Endometrium (tissue), 2 donors: ENCODE measurements around the gene NCOA1.

Experiments used
- FAIRE-seq: peaks from 2 replicates; lab custom pipeline; 2012; peaks lifted over from hg19 to GRCh38; lab: Jason Lieb, UNC
- donor health status: control.
- donor health status: control.

The NCOA1 gene

DNA sequence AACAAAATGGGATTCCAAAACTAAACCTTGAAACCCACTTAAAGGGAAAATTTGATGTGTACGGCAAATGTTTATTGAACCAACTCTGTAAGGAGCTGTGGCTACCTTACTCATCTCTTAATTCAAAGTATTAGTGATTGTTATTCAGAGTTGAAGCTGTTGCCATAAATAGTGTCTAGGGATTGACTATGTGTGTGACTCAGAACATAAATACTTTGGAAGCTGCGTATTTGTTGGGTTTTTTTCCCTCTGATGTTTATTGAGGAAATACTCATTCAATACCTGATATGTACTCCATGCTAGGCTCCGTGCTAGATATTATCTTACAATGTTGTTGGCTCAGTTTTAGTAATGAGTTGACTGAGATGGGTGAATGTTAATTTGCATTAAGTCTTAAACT is 211.7 kb downstream of the NCOA1 start:
- no peak for FAIRE-seq

DNA sequence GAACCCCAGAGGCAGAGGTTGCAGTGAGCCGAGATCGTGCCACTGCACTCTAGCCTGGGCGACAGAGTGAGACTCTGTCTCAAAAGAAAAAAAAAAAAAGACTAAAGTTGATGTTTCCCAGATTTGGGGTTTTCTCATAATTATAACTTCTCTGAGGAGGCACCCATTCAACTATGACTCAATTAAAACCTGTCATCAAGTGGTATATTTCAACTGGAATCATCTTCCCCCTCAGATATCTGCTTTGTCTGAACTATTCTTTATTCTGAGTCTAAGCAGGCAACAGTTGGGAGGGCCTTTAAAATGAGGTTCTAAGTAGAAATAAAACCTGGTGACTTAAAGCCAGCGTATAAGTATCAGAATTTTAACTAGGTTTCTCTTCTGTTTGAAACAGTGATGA is 213.6 kb downstream of the NCOA1 start:
- FAIRE-seq: no peak

DNA sequence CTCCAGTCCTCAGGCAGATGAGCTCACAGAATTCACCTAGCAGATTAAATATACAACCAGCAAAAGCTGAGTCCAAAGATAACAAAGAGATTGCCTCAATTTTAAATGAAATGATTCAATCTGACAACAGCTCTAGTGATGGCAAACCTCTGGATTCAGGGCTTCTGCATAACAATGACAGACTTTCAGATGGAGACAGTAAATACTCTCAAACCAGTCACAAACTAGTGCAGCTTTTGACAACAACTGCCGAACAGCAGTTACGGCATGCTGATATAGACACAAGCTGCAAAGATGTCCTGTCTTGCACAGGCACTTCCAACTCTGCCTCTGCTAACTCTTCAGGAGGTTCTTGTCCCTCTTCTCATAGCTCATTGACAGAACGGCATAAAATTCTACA is 216.1 kb downstream of the NCOA1 start:
- FAIRE-seq: no peak

DNA sequence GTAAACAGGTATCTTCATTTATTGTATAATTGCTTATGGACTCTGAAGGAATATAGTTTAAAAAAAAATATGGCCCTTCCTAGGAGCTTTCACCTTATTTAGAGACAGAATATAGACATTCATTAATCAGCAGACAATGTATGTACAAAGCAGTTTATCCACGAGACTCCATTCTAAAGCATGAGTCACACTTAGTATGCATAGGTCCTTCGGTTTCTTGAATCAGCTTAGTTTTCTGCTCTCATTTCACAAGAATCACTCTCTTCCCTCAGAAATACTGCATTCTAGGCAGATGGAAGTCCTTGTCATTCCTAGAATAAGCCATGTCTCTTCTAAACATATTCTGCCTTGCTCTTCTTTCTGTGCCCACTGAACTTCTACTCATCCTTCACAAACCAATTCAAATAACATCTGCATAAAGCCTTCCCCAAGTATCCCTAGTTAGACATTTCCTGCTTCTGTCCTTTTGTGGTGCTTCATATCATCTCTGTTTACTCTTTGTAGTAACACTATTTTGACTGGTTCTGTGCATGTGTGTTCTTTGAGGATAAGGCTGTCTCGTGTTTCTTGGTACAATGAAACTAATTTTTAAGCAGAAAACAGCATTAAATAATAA is 217.6 kb downstream of the NCOA1 start:
- no peak for FAIRE-seq

DNA sequence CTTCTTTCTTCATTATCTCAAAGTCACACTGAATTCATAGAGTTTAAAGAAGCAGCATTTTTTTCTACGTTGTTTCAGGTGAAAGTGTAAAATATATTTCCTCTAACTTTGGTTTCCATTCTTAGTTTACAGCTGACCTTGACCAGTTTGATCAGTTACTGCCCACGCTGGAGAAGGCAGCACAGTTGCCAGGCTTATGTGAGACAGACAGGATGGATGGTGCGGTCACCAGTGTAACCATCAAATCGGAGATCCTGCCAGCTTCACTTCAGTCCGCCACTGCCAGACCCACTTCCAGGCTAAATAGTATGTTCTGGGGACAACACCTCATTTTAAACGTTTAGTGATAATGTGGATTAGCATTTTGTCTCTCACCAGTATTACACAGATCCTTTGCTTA is 219.8 kb downstream of the NCOA1 start:
- no peak for FAIRE-seq

DNA sequence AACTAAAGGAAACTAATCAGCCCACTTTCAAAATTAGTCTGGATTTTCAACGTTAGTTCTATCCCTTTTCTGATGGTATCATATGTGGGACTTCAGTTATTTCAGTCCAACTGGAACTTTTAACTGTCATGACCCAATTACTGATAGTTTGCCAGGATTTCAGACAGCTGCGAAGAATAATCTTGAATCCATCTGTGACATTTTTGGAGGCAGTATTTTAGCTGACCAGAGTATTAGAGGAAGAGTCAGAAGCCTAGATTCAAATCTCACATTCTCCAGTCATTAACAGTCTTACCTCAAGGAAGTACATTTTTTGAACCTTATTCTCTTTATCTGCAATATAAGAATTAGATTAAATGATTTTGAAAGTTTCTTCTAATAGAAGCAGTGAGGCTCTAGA is 220.8 kb downstream of the NCOA1 start:
- FAIRE-seq: no peak

DNA sequence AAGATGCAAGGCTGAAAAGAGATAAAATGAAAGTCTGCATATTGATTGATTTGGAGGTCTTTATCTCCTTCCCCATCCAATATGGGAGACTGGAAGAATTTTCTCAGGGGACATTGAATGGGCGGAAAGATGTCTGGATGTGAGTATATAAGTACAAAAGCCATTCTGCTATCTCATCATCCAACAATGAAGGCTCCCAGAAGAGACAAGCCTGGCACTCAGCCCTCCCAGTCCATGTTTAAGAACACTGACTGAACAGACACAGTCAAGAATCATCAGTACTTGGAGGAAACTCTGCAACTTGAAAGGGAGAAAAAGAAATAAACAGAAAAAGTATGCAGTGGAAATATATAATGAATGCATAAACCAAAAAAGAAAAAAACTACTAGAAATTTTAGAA is 221.2 kb downstream of the NCOA1 start:
- FAIRE-seq: no peak

DNA sequence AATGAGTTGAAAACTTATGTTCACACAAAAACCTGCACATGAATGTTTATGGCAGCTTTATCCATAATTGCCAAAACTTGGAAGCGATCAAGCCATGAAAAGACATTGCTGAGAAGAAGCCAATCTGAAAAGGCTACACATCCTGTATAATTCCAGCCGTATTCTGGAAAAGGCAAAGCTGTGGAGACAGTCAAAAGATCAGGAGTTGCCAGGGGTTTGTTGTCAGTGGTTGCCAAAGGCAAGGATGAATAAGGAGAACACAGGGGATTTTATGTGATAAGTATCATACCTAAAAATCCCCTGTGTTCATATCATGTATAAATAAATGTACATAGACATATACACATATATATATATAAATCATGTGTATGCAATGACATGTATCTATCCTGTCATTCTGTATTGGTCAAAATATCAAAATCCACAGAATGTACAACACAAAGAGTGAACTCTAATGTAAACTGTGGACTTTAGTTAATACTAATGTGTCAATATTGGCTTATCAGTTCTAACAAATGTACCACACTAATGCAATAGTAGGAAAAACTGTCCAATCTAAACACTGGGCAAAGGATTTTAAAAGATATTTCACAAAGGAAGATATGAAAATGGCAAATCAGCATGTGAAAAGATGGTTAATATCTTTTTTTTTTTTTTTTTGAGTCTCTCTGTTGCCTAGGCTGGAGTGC is 226.4 kb downstream of the NCOA1 start:
- no peak for FAIRE-seq

DNA sequence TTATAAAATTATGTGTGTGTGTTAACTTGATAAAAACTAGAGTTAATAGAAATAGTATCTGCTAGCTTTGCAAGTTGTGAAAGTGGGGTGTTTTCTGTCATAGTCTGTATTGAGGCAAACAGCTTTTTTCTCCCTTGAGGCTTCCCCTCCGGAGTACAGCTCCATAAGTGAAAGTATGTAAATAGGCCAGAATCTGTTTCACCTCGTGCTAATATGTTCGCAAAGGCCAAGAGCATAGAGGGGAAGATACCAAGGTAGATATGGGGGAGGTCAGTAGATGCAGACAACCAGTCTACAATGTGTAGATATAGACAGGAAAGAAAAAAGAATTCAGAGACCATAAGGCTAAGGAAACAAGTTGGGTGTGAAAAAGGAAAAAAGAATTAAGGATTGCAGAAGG is 229.3 kb downstream of the NCOA1 start:
- no peak for FAIRE-seq

DNA sequence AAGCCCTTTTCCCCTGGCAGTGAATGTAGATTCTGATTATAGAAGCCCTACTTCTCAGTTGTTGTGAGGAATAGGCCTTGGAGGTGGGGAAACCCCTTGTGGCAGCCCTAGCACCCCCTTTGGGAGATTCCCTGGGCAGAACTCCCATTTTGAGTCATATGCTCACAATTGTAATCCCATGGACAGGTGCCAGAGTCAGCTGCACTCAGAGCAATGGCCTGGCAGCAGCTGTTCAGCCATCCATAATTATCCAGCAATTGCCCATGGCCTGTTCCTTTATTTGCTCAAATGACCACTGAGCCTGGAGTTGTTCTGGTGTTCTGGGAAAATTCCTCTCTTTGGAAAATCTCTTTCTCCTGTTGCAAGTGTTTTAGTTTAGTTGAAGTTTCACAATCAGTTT is 230.4 kb downstream of the NCOA1 start:
- FAIRE-seq: no peak

DNA sequence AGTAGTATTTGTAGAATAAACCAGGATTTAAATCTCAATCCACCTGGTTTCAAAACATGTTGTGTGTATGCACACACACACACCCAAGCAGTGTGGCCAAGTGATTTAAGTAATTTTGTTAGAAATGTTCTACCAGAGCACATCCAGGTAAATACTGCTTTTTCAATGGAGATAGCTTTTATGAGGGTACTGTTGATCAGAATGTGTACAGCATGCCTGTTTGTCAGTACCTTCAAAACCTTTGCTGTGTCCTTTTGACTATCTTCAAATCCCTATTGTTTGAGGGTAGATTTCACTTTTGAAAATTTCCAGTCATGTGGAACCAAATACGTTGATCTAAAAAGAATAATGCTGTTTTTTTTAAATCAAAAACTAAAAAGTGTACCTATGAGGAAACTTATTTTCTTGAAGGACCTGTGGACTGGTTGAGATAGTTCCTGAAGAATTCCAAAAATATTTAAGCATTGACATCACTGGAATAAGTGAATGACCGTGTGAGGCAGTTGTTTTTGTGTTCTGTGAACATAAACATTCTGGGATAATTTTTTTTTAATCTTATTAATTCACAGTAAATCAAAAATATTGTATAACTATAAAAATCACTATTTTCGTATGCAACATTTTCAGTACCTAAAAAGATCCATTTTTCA is 231.2 kb downstream of the NCOA1 start:
- no peak for FAIRE-seq

DNA sequence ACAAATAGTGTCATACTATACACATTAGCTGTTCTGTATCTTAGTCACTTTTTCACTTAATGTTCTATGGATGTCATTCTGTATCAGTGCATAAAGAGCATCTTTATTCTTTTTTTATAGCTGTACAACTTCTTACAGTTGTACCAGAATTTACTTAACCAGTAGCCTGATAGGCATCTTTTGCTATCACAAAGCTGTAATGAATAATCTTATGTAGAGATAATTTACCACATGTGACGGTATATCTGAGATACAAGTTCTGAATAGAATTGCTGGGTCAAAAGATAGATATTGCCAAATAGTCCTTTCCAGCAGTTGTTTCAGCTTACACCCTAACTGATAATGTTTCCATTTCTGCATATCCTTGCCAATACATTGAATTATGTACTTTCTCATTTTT is 232.1 kb downstream of the NCOA1 start:
- FAIRE-seq: no peak

DNA sequence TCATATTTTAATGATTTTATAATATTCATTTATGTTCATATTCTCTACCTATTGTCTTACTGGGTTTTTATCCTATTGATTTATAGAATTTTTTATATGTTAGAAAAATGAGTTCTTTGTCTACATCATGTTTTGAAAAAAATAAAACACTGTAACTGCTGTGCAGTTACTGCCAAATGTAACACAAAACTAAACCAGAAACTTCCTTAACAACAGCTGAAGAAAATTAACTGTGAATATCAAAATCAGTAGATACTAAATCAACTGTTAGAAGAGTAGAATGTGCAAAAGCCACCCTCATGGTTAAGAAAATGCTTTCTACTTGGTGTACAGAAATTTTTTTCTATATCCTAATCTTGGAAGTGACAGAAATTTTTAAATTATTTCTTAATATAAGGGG is 232.6 kb downstream of the NCOA1 start:
- peak; percentile 90 for FAIRE-seq

DNA sequence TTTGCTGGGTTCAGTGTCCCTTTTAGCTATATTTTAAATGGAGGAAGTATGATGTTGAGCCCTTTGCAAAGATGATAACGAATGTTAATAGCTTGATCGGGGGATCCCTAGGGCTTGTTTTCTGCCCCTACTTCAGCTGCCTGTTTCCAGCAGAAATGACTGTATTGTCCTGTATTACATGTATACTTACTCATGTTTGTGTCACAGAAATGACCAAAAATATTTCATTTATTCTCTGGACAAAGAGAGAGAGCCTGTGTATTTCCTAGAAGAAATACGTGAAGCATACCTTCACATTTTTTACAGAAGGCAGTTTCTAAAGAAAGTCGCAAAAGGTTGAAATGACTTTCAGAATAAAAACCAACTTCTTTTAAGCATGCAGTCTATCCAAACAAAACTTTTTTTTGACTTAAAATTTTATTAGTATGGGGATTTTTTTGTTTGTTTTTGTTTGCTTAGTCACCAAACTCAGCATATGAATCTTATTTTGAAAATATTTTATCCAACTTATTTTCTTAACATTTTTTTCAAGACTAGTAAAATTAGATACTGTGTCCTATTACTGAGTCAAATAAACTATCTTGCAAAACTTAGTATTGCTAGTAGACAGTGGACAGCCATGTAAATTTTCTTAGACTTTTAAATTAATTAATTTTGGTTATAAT is 233.2 kb downstream of the NCOA1 start:
- FAIRE-seq: peak; percentile 90

DNA sequence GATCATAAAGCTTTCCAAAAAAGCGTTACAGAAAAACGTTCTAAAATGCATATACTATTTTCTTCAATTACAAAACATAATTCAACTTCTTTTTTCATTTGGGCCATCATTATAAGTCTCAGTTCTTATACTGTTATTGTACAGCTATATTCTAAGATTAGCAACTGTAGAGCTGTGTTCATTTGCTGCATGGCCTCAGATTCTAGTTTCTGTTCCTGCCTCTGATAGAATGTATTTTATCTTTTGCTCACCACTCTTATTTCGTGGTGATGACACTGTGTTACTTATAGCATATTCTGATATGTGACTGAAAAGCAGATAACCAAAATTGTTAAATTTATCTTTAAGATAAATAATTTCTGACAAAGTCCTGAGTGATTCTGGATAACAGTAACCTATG is 234.9 kb downstream of the NCOA1 start:
- FAIRE-seq: no peak

DNA sequence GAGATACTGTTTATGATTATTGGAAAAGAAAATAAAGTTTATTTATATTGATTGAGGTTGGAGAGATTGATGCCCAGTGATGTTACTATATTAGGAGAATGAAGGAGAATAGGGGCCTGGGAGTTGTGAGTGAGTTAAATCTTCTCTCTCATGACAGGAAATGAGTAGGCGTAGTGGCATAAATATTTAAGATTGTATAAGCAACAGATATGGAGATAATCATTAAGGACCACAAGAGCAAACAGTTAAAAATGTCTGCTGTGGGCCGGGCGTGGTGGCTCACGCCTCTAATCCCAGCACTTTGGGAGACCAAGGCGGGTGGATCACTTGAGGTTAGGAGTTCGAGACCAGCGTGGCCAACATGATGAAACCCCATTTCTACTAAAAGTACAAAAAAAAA is 239.4 kb downstream of the NCOA1 start:
- FAIRE-seq: no peak

DNA sequence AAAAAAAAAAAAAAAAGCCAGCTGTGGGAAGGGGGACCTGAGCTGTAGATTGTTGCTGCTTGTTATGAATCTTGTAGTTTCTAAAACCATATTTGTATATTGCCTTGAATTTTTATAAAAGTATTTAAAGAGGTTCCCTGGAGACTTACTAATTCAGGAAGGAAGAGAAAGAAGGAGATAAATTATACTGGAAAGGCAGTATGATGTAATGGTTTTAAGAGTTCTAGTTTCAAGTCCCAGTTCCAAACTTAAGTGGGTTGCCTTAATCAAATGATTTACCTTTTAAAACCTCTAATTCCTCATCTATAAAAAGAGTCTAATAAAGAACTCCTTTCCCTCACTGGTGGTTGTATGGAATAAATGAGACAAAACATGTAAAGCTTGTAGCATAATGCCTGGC is 240.0 kb downstream of the NCOA1 start:
- FAIRE-seq: no peak

DNA sequence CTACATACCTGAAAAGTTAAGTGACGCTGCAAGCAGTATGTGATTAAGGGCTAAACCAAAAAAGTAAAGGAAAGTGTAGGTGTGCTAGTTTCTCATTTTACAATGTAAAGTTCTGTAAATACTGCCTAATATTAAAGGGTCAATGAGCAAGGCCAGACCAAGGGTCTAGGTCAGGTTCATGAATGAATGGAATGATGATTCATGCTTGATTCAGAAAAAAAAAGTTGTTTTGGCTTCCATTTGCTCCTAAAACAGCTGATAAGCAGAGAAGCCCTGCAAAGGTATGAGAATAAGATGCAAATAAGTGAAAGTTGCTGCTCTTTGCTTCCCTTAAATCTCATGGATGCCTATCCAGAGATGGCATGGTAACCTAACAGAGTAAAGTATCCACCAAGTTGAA is 240.9 kb downstream of the NCOA1 start:
- no peak for FAIRE-seq

DNA sequence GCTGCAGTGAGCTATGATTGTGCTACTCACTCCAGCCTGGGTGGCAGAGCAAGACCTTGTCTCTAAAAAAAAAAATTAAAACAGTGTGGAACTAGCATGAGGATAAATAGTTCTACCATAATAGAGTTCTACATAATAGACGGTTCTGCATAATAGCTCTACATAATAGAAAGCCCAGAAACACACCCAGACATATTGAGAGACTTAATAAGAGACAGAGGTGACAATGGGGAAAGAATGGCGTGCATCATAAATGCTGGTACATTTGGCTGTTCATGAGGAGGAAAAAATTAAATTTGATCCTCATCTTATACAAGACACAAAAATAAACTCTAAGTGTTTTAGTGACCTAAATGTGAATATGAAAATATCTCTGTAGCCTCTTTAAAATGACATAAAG is 243.7 kb downstream of the NCOA1 start:
- FAIRE-seq: no peak

DNA sequence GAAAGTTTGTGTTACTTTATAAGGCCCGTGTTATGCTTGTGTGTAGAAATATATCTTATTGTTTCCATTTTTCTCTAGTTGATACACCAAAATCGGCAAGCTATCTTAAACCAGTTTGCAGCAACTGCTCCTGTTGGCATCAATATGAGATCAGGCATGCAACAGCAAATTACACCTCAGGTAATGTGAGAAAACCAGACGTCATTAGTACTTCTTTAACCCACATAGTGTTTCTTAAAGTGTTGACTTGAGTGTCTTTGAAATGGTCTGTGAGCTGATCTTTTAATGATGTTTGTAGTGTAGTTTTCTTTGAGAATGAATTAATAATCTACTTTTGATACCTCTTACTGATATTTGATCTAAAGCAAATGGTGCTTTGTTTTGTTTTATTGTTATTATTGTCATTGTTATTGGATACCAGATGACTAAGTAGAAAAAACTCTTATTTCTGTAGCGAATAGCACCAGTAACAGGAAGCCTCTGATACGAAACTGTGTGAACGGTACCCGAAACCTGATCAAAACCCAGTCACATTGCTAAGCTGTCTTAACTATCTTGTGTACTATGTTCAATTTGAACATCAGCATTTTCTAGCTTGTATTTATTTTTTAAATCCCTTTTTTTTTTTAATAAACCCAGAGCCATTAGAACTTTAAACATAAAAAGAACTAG is 248.4 kb downstream of the NCOA1 start:
- peak; percentile 21 for FAIRE-seq

DNA sequence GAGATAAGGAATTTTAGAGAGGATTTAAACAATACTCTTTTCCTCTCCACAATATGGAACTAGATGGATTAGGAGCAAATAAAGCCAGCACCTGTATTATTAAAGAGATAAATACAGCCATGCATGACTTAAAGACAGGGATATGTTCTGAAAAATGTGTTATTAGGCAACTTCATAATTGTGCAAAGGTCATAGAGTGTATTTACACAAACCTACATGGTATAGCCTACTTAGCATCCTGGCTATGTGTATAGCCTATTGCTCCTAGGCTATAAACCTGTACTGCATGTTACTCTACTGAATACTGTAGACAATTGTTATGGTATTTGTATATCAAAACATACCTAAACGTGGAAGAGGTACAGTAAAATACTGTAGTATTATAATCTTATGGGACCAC is 249.1 kb downstream of the NCOA1 start:
- no peak for FAIRE-seq

DNA sequence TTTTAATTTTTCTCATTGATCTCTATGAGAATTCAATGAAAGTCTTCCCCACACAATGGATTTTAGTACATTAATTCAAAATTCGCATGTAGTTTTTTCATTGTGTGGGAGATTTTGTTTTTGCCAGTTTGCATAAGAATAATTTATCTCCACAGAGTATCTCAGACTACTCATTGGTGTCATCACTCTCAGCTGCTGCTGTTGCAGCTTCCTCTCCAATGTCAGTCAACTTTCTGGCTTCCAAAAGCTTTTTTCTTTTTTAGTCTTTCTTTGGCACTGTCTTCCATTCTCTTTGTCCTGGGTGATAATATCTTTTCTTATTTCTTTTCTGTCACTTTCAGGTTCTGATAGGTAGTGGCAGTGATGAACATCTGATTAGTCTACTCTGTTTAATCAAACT is 251.7 kb downstream of the NCOA1 start:
- no peak for FAIRE-seq

DNA sequence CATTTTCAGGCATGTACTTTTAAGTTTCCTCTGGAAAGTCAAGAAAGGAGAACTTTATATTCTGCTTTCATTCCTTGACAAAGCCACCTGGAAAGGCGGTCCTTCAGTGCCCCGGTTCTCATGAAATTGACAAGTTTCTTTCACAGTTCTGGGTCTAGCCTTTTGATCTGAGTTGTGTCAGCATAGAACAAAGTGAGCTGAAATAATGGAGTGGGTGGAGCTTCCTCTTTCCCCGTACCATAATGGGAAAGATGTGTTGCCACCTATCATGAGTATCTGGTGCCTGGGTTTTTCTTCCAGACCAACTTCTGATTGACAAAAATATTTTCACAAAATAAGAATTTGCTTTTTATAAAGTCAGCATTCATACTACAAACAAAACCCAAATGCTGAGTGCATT is 252.9 kb downstream of the NCOA1 start:
- no peak for FAIRE-seq
